Measurements from ENCODE around the gene FGF10.

FGF10 gene

DNA sequence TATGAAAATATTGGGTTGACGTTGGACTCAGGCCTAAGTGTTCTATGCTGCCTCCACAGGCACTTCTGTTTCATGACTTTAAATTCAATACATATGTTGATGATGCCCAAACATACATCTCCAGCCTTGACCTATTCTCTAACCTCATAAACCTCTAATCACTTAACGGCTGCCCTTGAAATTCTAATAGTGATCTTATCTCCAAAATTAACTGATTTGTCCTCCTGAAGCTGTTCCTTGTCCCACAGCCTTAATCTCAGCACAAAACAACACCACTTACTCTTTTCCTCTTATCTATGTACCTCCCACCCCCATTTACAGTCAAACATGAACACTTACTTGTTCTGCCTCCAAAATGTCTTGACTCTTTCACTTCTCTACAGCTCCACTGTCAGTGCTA is 43.3 kb downstream of the FGF10 start:
- no peak for DNase-seq

DNA sequence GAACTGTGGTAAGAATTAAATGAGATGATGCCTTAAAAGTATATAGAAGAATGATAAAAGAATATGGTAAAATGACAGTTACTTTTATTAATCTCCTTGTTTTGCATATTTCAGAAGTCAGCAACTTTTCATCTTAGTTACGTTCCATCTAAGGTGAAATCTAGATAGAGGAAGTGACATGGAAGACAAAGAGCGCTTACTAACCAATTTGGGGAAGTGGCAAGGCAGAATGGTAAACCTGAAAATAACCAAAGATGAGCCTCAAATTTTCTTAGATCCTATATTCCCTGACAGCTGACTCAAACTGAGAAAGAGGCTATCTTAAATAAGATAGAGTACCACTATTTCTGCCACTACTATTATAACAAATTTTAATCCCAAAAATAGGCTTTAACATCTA is 52.5 kb downstream of the FGF10 start:
- no peak for DNase-seq

DNA sequence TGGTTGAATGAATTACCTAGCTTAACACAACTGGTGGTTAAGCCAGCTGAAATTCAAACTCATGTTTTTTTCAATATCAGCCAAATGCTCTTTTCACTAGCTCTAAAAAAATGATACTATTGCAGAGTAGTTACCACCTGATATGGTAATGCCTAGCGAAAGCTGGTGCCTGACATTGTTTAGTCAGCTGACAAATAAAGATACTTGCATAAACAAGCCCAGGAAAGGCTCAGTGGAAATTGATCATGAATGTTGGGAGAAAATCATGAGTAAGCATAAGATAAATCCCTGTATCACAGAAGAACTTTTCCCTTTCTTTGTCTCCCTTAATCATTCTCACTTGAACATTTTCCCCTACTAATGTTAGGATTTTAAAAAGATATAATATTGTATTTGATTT is 54.6 kb downstream of the FGF10 start:
- DNase-seq, result no peak

- no peak for DNase-seq
Observed at GRCh38 chr5:44332285-44332971, 56.8 kb downstream of the FGF10 start.

GRCh38 chr5:44331471-44332050 is 57.7 kb downstream of the FGF10 start:
- no peak for DNase-seq

DNA sequence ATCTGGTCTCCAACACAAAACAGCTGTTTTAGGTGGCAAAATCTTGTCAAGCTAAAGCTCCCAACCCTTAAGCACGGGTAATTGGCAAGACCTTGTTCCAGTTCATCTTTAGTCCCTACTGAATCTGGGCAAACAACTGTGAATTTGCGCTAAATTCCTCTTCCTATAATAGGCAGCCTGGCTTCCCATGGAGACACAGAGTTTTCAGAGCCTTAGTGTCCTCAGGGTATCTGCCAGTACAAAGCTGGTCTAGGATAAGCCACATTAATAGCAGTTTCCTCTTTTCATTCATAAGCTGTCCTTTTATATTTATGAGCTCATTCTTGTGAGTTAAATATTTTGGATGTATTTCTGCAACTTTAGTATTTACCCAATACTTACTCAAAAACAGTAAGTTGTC is 59.5 kb downstream of the FGF10 start:
- DNase-seq, result no peak

DNA sequence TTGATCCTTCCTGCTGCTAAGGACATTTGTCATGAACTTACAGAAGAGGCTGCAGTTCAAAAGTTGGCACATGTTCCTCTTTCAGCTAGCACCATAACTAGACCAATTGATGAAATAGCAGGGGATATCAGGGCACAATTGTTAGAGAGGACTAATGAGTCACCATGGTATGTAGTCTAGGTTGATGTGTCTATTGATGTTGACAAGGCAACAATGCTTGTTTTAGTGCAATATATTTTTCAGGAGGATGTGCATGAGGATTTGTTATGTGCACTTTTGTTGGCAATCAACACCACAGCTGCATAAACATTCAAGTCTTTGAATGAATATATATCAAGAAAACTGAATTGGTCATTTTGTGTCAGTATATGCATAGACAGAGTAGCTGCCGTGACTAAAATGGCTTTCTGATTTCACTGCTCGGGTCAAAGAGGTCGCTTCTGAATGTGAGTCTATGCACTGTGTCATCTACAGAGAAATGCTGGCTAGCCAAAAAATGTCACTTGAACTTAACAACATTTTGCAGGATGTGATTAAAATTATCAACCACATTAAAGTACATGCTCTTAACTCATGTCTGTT is 68.0 kb downstream of the FGF10 start:
- no peak for DNase-seq

GRCh38 chr5:44320188-44320587 is 69.0 kb downstream of the FGF10 start:
- no peak for DNase-seq

DNA sequence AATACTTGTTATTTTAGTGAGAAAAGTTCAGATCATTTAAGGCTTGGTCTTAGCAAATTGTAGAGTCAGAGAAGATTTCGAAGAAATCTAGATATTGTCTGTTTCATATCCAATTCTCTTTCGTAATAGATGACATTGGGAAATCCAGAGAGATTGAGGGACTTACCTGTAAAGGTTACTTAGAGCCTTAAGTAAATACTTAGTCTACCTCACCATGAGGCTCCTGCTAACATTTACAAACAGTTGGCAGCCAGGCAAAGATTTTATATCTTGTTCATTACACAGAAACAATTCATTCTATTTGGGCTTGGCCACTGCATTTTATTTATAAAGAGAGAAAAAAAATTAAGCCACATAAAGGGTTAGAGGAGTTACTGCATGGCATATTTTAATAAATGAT is 70.3 kb downstream of the FGF10 start:
- DNase-seq, result no peak

DNA sequence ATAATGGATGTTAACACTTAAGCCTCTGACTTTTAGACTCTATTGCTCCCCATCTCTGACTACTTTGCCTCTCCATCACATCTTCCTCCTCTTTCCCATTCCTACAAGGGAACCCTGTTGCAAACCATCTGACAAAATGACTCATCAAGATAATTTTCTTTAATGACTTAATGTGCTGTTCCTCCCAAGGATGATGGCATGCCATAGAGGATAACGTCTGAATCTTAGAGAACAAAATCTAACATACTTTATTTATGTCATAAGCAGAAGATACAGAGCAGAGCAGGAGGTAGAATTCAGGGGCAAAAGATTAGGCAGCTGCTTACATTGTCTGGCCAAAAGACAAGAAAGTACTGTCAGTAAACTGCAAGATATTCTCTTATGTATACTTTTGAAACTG is 76.8 kb downstream of the FGF10 start:
- no peak for DNase-seq

DNA sequence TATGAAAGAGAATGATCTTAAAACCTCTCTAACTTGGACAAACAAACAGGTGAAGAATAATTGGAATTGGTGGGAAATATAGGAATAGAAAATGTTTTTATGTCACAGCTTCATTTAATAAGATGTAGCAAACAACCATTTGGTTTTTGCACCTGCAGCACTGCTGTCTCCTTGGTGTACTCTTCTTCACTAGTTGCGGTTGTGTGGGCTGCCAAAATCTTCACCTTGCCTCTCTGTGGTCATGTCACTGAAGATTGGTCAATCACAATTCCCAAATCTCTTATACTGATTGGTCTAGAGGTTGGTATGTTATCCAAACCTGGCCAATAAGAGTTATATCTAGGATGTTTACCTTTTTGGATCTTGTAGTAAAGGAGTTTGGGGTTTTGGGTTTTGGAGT is 88.7 kb downstream of the FGF10 start:
- DNase-seq, result no peak

DNA sequence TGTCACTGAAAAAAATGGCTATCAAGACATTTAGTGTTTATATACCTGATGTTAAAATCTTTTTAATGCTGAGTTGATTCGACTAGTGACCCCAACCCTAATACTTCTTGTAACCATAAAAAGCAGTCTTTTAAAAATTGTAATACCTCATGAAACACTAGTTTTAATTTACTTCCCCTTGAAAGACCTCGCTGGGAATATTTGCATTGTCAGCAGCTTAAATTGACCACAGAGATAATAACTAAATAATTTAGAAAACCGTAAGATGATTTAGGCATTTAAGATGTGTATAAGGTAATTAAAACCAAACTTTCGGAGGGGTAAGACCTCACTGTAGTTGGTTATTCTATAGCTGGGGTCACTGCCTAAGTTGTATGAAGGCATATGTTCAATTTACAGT is 89.8 kb downstream of the FGF10 start:
- DNase-seq, result no peak

DNA sequence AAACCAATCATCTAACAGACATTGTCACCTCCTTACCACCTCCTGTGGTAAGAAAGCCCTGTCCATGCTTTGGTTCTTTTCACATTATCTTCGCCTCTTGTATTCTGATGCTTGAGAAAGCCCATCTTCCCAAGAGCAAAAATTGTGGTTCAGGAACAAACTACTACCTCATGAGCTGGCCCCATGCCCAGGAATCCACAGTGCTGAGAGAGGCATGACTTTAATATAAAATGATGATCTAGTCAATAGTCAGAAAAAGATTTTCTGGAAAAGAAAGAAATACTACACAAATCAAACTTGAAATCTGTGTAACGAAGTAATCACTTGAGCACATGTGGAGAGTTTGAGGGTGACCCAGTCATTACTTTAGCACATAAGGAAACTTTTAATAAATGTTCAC is 94.7 kb downstream of the FGF10 start:
- no peak for DNase-seq

GRCh38 chr5:44292736-44293135 is 96.5 kb downstream of the FGF10 start:
- DNase-seq, result no peak

- DNase-seq, result no peak
Observed at GRCh38 chr5:44278469-44278868, 110.8 kb downstream of the FGF10 start.

- DNase-seq, result no peak
Observed at GRCh38 chr5:44275908-44276307, 113.3 kb downstream of the FGF10 start.

DNA sequence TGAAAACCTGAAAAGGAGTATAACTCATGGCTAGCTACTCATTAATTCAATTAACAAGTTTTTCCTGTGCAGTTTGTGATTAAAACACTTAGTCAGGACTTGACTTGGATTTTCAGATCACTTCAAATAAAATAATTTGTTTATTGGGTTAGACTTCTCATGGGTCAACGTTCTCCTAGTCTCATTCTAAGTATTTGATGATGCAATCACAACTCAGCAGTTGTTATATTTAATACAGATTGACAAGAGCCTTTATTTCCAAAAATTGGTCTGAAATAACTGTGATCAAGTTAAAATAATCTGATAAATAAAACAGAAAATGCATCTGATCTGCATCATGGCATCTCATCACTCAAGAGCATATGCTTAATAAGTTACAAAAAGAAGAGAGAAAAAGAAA is 113.9 kb downstream of the FGF10 start:
- no peak for DNase-seq

GRCh38 chr5:44267909-44268308 is 121.3 kb downstream of the FGF10 start:
- DNase-seq, result no peak

DNA sequence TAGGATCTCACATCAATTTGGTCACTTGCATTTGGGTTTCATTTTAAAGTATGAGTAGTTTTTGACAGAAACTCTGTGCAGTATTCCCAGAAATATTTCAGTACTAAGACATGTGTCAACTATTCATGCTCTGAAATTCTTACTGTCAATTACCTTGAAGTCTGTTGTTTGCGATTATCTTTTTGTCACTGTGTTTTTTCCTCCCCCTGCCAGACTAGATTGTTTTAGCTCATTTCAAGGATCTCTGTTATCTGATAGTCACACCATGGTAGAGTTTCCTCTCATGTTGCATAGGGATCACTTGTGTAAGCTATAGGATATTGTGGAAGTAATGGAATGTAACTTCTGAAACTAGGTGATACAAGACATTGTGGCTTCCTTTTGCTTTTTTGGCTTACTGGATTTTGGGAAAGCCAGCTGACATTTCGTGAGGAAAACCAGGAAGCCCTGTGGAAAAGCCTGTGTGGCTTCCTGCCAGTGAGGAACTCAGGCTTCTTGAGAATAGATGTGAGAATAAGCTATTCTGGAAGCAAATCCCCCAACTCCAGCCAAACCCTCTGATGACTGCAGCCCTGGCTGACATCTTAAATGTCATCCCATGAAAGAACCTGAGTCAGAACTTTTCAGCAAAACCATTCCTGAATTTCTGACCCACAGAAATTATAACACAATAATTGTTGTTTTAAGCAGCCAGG is 122.2 kb downstream of the FGF10 start:
- DNase-seq, result no peak

DNA sequence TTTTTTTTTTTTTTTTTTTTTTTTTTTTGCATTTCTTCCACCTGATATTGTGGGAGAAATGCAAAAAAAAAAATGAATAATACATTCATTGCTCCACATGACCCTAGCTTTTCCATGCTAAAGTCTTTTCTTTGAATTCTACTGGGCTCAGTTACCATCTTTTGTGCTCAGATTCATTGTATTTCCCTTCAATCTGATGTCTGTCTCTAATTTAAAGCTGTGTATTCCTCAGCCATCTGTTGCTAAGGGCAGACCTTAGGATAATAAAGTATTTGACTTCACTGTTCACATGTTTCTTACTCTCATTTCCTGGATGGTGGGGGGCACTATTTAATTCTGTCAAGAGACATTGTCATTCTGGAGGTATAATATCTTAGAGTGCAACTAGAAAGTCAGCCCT is 123.5 kb downstream of the FGF10 start:
- no peak for DNase-seq

GRCh38 chr5:44260793-44261192 is 128.4 kb downstream of the FGF10 start:
- DNase-seq, result no peak

DNA sequence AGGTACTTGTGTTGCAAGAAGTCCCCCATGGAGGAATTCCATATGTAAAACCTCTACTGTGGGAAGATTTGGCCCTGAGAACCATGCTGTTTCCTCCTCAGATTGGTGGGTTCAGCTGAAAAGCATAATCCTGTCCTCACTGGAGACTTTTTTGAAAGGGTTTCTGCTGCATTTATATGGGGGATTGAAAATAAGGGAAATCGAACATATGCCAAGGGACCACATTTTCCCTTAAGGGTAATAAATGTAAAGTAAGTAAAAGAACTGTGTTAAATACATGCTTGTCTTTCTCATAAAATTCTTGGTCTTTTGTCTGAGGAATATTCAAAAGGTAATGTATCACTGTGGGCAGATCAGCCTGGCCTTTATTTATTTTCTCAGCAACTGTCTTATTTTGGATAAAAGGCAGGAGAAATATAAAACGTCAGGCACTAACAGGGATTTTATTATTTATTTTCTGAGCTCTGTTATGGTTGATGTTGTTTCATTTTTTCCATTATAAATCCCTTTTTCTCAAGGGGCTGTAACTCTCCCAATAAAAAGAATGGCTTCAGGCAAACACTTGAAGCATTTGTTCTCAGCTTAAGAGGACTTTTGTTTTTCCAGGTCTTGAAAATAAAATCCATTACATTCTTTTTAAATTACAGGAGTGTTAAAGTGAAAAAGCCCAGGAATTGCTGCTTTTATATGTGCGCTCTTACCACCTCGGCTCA is 131.4 kb downstream of the FGF10 start:
- no peak for DNase-seq

DNA sequence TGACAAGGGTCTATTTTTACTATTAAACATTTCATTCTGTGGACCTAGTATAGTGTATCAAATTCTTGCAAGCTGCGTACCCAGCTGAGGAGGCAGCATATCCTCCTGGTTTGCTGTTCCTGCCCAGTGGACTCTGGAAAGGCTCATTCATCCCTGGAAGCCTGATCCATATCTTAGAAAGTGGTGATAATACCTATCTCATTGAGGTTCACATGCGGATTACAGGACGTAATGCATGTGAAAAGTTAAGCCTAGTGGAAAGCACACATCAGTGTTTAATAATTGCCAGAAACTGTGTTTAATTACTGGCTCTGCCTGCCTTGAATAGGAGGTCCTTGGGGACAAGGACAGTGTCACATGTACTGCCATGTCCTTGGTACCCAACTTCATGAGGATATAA is 132.0 kb downstream of the FGF10 start:
- DNase-seq, result no peak

All from activated T-cell treated with anti-CD3 and anti-CD28 coated beads, Interleukin-2, amount 50 U/mL, for 48 hours (primary cell).